Esophagus squamous epithelium (tissue), 5 donors: Measurements from ENCODE around the gene COL26A1. TPM values are rescaled to one million over a fixed set of nuclear protein-coding genes. Genes with fewer than 3 reads are reported as not detected.

Experiments used
- DNase-seq: peaks from one replicate; lab custom pipeline; 2025; lab: John Stamatoyannopoulos, UW
- H3K27ac ChIP-seq, 4 donors: fragments of 200-600 bp; sonication (generic); one replicate each; pipeline ENCODE4 v1.5.1; 2016 to 2019; ENCODE audit warnings: mild to moderate bottlenecking in 1 of 4
- H3K27me3 ChIP-seq, 4 donors: fragments of 200-600 bp; sonication (generic); 1 replicate in 3 of 4; 2 replicates in 1 of 4; pipeline versions ENCODE4 v1.5.1 to v1.6.0; 2017 to 2021; ENCODE audit warnings: antibody characterized with exemption in 1 of 4
- H3K36me3 ChIP-seq, 3 donors: fragments of 200-600 bp; sonication (generic); one replicate each; pipeline ENCODE4 v1.5.1; 2016 to 2019
- H3K4me1 ChIP-seq, 3 donors: fragments of 200-600 bp; sonication (generic); one replicate each; pipeline ENCODE4 v1.5.1; 2017 to 2019
- H3K4me3 ChIP-seq, 4 donors: fragments of 200-600 bp; sonication (generic); 1 replicate in 3 of 4; 2 replicates in 1 of 4; pipeline ENCODE4 v1.5.1; 2016 to 2019; ENCODE audit warnings: mild to moderate bottlenecking in 2 of 4, moderate library complexity in 1 of 4
- H3K9me3 ChIP-seq, 3 donors: fragments of 200-600 bp; sonication (generic); one replicate each; pipeline ENCODE4 v1.5.1; 2016 to 2019
- CTCF ChIP-seq, 6 experiments: fragments of 450-650 bp in 4 of 6; fragments of 200-600 bp in 2 of 6; sonication (generic) in 2 of 6; IDR thresholded peaks; one replicate each; pipeline ENCODE4 v1.5.1; 2016 to 2019; ENCODE audit warnings: antibody characterized with exemption in 6 of 6, mild to moderate bottlenecking in 4 of 6, moderate library complexity in 4 of 6
- POLR2A ChIP-seq, 4 donors: fragments of 450-650 bp; IDR thresholded peaks; one replicate each; pipeline ENCODE4 v1.6.1; 2017; ENCODE audit warnings: antibody characterized with exemption in 4 of 4, mild to moderate bottlenecking in 4 of 4, moderate library complexity in 3 of 4
- WGBS, 2 donors: methylation state at CpG; one replicate each; pipeline ENCODE4 v1.1.5; 2018; 5-methylcytosine and 5-hydroxymethylcytosine counted together
- intact Hi-C: fragments of 100-400 bp; cut with DNase I; formaldehyde crosslinking; loops from one replicate; pipeline ENCODE4 v1.15.0; 2022
- total RNA-seq, 4 donors: library from RNA; depleted of rRNA; stranded (reverse); fragments of >200 nt; gene quantifications; one replicate each; pipeline ENCODE4 v1.1.0, GENCODE V29; 2016
- donor health status: DM: yes; HTN: yes; CAD: no.

Gene COL26A1
- total RNA-seq, 4 donors from 2014 or later, result not detected

GRCh38 chr7:101527844-101528667, 165.4 kb downstream of the COL26A1 start:
- H3K36me3 ChIP-seq, result no peaks in the 10 kb centered on the region
- peaks cover 0 to 6% (median 0%) of the 10 kb centered on the region in 3 donors for H3K4me1 ChIP-seq
- 32 to 56% methylated on average over 8 to 9 of the region's 13 CpGs for WGBS, 2 donors
- H3K9me3 ChIP-seq, result no peaks in the 10 kb centered on the region
- no peaks in the 10 kb centered on the region for H3K27me3 ChIP-seq
- H3K4me3 ChIP-seq, result no peak overlapping the region
- intact Hi-C loops, result no loop called here
- H3K27ac ChIP-seq, result no peak overlapping the region
- TF ChIP-seq POLR2A (IDR thresholded peaks at IDR 0.05) (no peak), CTCF (IDR thresholded peaks at IDR 0.05) (no peak)
- DNase-seq, result no peak

- H3K4me1 ChIP-seq, result peaks cover 0 to 6% (median 0%) of the 10 kb centered on the region in 3 donors
- DNase-seq, result no peak
- TF ChIP-seq POLR2A (IDR thresholded peaks at IDR 0.05), result no peak
- no peak for TF ChIP-seq CTCF (IDR thresholded peaks at IDR 0.05)
- no peak overlapping the region for H3K27ac ChIP-seq
- H3K4me3 ChIP-seq, result no peak overlapping the region
- no peaks in the 10 kb centered on the region for H3K9me3 ChIP-seq
- 65 to 70% methylated on average over 4 of the region's 4 CpGs for WGBS, 2 donors
- no peaks in the 10 kb centered on the region for H3K27me3 ChIP-seq
- no peaks in the 10 kb centered on the region for H3K36me3 ChIP-seq
- intact Hi-C loops, result no loop called here
Measured at GRCh38 chr7:101529560-101529959, 166.9 kb downstream of the COL26A1 start.

GRCh38 chr7:101531726-101532357, 169.2 kb downstream of the COL26A1 start:
- WGBS, 2 donors, result 67 to 81% methylated on average over 15 to 16 of the region's 16 CpGs
- Histone ChIP-seq H3K4me3 (no peak overlapping the region), H3K27me3 (peaks cover 0 to 11% (median 0%) of the 10 kb centered on the region in 4 donors), H3K9me3 (no peaks in the 10 kb centered on the region), H3K36me3 (no peaks in the 10 kb centered on the region), H3K27ac (no peak overlapping the region), H3K4me1 (peaks cover 0 to 19% (median 0%) of the 10 kb centered on the region in 3 donors)
- DNase-seq, result no peak
- intact Hi-C loops, result loop anchor here (10.0 kb wide), 1 partner anchor 157 kb away; no protein-coding TSS in a partner anchor
- TF ChIP-seq CTCF (IDR thresholded peaks at IDR 0.05), result no peak
- no peak for TF ChIP-seq POLR2A (IDR thresholded peaks at IDR 0.05)

DNA sequence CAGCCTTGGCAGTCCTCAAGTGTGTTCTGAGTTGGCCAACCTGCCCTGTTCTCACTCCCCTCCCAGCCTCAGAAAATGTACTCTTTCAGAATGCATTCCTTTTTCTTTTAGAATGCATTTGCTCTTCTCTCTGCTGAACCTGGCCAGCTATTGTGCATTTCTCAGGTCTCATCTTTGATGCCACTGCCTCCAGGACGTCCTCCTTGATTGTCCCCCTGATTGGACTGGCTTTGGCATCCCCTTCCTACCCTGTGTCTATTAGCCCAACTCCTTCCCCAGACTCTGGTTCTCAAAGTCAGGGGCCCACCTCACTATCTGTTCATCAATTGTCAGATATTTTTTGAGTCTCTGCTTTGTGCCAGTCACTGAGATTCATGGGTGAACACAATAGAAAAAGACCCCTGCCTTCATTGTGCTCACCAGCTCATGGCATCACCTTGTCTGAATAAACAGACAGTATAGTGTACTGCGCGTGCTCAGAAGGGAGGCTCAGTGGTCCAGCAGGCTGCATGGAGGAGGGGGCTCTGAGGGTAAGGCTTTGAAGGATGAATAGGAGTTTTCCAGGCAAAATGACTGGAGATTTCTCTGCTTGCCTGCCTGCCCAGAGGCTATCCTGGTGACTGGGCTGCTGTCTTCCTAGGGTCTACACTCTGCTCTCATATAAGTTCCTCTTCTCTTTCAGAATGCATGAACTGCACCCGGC, 169.9 kb downstream of the COL26A1 start:
- Histone ChIP-seq H3K27me3 (peaks cover 0 to 13% (median 0%) of the 10 kb centered on the region in 4 donors), H3K4me1 (peaks cover 0 to 19% (median 0%) of the 10 kb centered on the region in 3 donors), H3K4me3 (no peak overlapping the region), H3K9me3 (no peaks in the 10 kb centered on the region), H3K27ac (no peak overlapping the region), H3K36me3 (no peaks in the 10 kb centered on the region)
- 60 to 80% methylated on average over 1 to 4 of the region's 4 CpGs for WGBS, 2 donors
- intact Hi-C loops, result loop anchor here (10.0 kb wide), 1 partner anchor 158 kb away; no protein-coding TSS in a partner anchor
- DNase-seq, result no peak
- no peak for TF ChIP-seq CTCF (IDR thresholded peaks at IDR 0.05)
- TF ChIP-seq POLR2A (IDR thresholded peaks at IDR 0.05), result no peak
